B cell (primary cell): ENCODE data around the gene RMI1. TPM values are rescaled to one million over a fixed set of nuclear protein-coding genes. Genes with fewer than 3 reads are reported as not detected.

Source experiments
- ATAC-seq: fragments of 200-7000 bp; cut with Tn5 transposase; one replicate; pipeline ENCODE4 v1.10.0; 2021; ENCODE audit warnings: low read depth, mild to moderate bottlenecking, moderate number of reproducible peaks, moderate library complexity
- CTCF ChIA-PET: fragments of 350-600 bp; sonication (Branson Sonifier 250); formaldehyde crosslinking; loops from one replicate; lab custom pipeline; 2021; ENCODE audit warnings: antibody characterized with exemption, inconsistent platforms; lab: Charles Lee
- POLR2A ChIA-PET: fragments of 350-600 bp; sonication (Branson Sonifier 250); formaldehyde crosslinking; loops from one replicate; lab custom pipeline; 2021; ENCODE audit warnings: antibody characterized with exemption; lab: Charles Lee
- DNase-seq: peaks from one replicate; pipeline ENCODE4 v3.0.0; 2013
- H2AFZ ChIP-seq: 2 replicates; pipeline ENCODE4 v1.6.1; 2012; ENCODE audit warnings: mild to moderate bottlenecking, low read depth, low read length; ENCODE audit not compliant: insufficient read depth, poor library complexity, severe bottlenecking
- H3K27ac ChIP-seq, 2 donors: 1 replicate in 1 of 2; 2 replicates in 1 of 2; pipeline ENCODE4 v1.5.1; 2012 to 2013; ENCODE audit warnings: low read length in 2 of 2, mild to moderate bottlenecking in 2 of 2, moderate library complexity in 1 of 2
- H3K27me3 ChIP-seq, 4 experiments: fragments of 200-600 bp in 1 of 4; sonication (generic) in 1 of 4; replicated peaks in 1 of 4; 1 replicate in 2 of 4; 2 replicates in 2 of 4; pipeline versions ENCODE4 v1.6.1 to v1.7.0; 2013 to 2016; ENCODE audit warnings: low read length in 3 of 4, mild to moderate bottlenecking in 2 of 4, mixed read lengths in 1 of 4, moderate library complexity in 1 of 4; ENCODE audit not compliant: insufficient read depth in 4 of 4, control insufficient read depth in 3 of 4; ENCODE audit errors: control extremely low read depth in 1 of 4
- H3K36me3 ChIP-seq, 2 experiments: replicated peaks in 1 of 2; 1 replicate in 1 of 2; 2 replicates in 1 of 2; pipeline versions ENCODE4 v1.6.1 to v1.7.1; 2013; ENCODE audit warnings: low read length in 1 of 2; ENCODE audit not compliant: insufficient read depth in 2 of 2, control insufficient read depth in 1 of 2; ENCODE audit errors: control extremely low read depth in 1 of 2, extremely low read depth in 1 of 2
- H3K4me1 ChIP-seq, 2 donors: fragments of 200-600 bp in 1 of 2; sonication (generic) in 1 of 2; 1 replicate in 1 of 2; 2 replicates in 1 of 2; pipeline versions ENCODE4 v1.5.1 to v1.6.1; 2013 to 2017; ENCODE audit warnings: low read length in 2 of 2; ENCODE audit not compliant: control insufficient read depth in 2 of 2, insufficient read depth in 2 of 2
- H3K4me2 ChIP-seq: replicated peaks from 2 replicates; pipeline ENCODE3; 2012; ENCODE audit warnings: mild to moderate bottlenecking, low read depth, low read length; ENCODE audit not compliant: poor library complexity, severe bottlenecking
- H3K4me3 ChIP-seq, 5 experiments: fragments of 200-600 bp in 1 of 5; sonication (generic) in 1 of 5; 1 replicate in 3 of 5; 2 replicates in 2 of 5; pipeline versions ENCODE4 v1.5.1 to v1.7.0; 2011 to 2016; ENCODE audit warnings: low read length in 4 of 5, mild to moderate bottlenecking in 4 of 5, low read depth in 2 of 5, control low read depth in 1 of 5, moderate library complexity in 1 of 5; ENCODE audit not compliant: insufficient read depth in 1 of 5; ENCODE audit errors: control extremely low read depth in 1 of 5, extremely low read depth in 1 of 5
- H3K79me2 ChIP-seq: fragments of 200-600 bp; sonication (generic); one replicate; pipeline ENCODE4 v1.6.0; 2016; ENCODE audit warnings: low read length; ENCODE audit not compliant: control insufficient read depth, insufficient read depth
- H3K9ac ChIP-seq: fragments of 200-600 bp; sonication (generic); 2 replicates; pipeline ENCODE4 v1.6.1; 2017; ENCODE audit warnings: mild to moderate bottlenecking, low read length, moderate library complexity
- H3K9me3 ChIP-seq, 3 donors: one replicate each; pipeline versions ENCODE4 v1.6.1 to v1.7.1; 2013; ENCODE audit warnings: low read length in 2 of 3; ENCODE audit not compliant: control insufficient read depth in 2 of 3, insufficient read depth in 1 of 3; ENCODE audit errors: control extremely low read depth in 1 of 3
- H4K20me1 ChIP-seq: 2 replicates; pipeline ENCODE4 v1.6.0; 2012; ENCODE audit warnings: mild to moderate bottlenecking, low read length; ENCODE audit not compliant: insufficient read depth, control insufficient read depth, poor library complexity, severe bottlenecking
- H3K27ac Mint-ChIP-seq: one replicate; pipeline ENCODE4 v1.8.0; 2021; ENCODE audit warnings: mixed read lengths
- H3K27me3 Mint-ChIP-seq: one replicate; pipeline ENCODE4 v1.8.0; 2021; ENCODE audit warnings: mixed read lengths
- H3K4me1 Mint-ChIP-seq: one replicate; pipeline ENCODE4 v1.8.0; 2021; ENCODE audit warnings: mixed read lengths
- H3K4me3 Mint-ChIP-seq: one replicate; pipeline ENCODE4 v1.8.0; 2021; ENCODE audit warnings: mixed read lengths
- H3K9me3 Mint-ChIP-seq: one replicate; pipeline ENCODE4 v1.8.0; 2022; ENCODE audit warnings: mixed read lengths; ENCODE audit not compliant: insufficient read depth
- CTCF ChIP-seq: fragments of 200-600 bp; IDR thresholded peaks from one replicate; pipeline ENCODE4 v1.8.0; 2022; ENCODE audit warnings: antibody characterized with exemption, mild to moderate bottlenecking
- EZH2 ChIP-seq: IDR thresholded peaks from 2 replicates; pipeline ENCODE4 v1.6.1; 2012; ENCODE audit warnings: borderline replicate concordance, low read depth, mild to moderate bottlenecking, moderate library complexity, low read length; ENCODE audit not compliant: insufficient read depth, poor library complexity, severe bottlenecking
- WGBS: methylation state at CpG from one replicate; pipeline ENCODE4 v1.1.5; 2013; ENCODE audit warnings: missing lambda C conversion rate; ENCODE audit not compliant: insufficient coverage; 5-methylcytosine and 5-hydroxymethylcytosine counted together
- intact Hi-C: fragments of 100-400 bp; cut with micrococcal nuclease; formaldehyde crosslinking; loops from one replicate; pipeline ENCODE4 v1.10.0; 2022
- polyA plus RNA-seq: library from polyadenylated mRNA; depleted of rRNA; stranded (reverse); fragments of >200 nt; gene quantifications from 2 replicates; pipeline ENCODE4 v1.2.3, GENCODE V29; 2012
- total RNA-seq, 2 donors: library from RNA; stranded (reverse); fragments of 120-200 nt in 1 of 2; gene quantifications; 1 replicate in 1 of 2; 2 replicates in 1 of 2; pipeline versions ENCODE4 v1.2.3 to v1.2.4, GENCODE V29; 2013 to 2022

Gene RMI1
- total and polyA plus RNA-seq, 2 donors (not counting 1 experiment from before 2014, with no cell fraction given): 2.0 to 8.6 TPM

- no peak overlapping the region for H3K27ac Mint-ChIP-seq
- H3K9me3 Mint-ChIP-seq: no peaks in the 10 kb centered on the region
- Histone ChIP-seq H4K20me1 (no peaks in the 10 kb centered on the region), H3K4me3 (no peak overlapping the region), H3K79me2 (no peaks in the 10 kb centered on the region), H3K4me1 (no peaks in the 10 kb centered on the region), H2AFZ (no peak overlapping the region), H3K9me3 (no peaks in the 10 kb centered on the region), H3K4me2 (no peak overlapping the region), H3K27me3 (no peaks in the 10 kb centered on the region), H3K9ac (no peak overlapping the region), H3K36me3 (no peaks in the 10 kb centered on the region), H3K27ac (no peak overlapping the region)
- DNase-seq: no peak
- H3K4me3 Mint-ChIP-seq: no peak overlapping the region
- intact Hi-C loops: no loop called here
- no peaks in the 10 kb centered on the region for H3K27me3 Mint-ChIP-seq
- WGBS: no CpG with 5 or more reads among the region's 3 CpGs
- H3K4me1 Mint-ChIP-seq: no peaks in the 10 kb centered on the region
- ChIA-PET POLR2A (no interaction called here), CTCF (interaction anchor here (0.7 to 1.2 kb wide), 5 partner anchors 8 to 360 kb away, joined by 3 to 7 read pairs (median 5); no protein-coding TSS in a partner anchor)
- no peak for ATAC-seq
- no peak for TF ChIP-seq CTCF
- TF ChIP-seq EZH2: no peak
These were observed 46.8 kb upstream of the RMI1 start for GRCh38 chr9:83933790-83934189.

DNA sequence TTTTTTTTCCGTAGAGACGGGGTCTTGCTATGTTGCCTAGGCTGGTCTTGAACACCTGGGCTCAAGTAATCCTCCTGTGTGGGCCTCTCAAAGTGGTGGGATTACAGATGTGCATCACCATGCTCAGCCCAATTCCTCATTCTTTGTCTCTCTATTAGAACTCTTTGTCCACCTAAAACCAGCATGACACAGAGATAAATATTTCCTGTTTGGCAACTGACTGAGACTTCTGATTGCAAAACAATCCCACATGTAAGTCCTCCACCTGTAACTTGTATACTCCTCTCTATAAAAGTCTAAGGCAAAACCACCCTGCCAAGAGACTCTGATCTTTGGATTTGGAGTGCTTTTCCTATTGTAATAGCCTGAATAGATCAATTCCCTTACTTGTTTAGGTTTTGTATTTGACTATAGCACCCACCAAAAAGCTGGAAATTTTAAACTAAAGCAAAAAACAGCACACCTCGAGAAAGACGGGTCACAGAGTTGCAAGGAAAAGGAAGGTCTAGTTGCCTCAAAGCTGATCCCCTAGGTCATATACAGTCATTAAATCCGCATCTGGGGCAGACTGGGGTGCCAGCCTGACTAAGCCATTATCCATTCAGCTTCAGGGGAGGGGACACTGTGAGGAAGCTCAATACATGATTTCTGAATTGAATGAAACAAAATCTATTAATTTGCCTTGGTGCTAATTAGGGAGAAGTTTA, 45.9 kb upstream of the RMI1 start:
- intact Hi-C loops: no loop called here
- TF ChIP-seq EZH2: no peak
- TF ChIP-seq CTCF: no peak
- ATAC-seq (no peak), DNase-seq (no peak)
- Histone ChIP-seq H3K4me2 (no peak overlapping the region), H3K9me3 (no peaks in the 10 kb centered on the region), H4K20me1 (no peaks in the 10 kb centered on the region), H3K4me1 (no peaks in the 10 kb centered on the region), H3K36me3 (no peaks in the 10 kb centered on the region), H3K9ac (no peak overlapping the region), H3K27me3 (no peaks in the 10 kb centered on the region), H3K4me3 (no peak overlapping the region), H2AFZ (no peak overlapping the region), H3K27ac (no peak overlapping the region), H3K79me2 (no peaks in the 10 kb centered on the region)
- Mint-ChIP-seq H3K27me3 (no peaks in the 10 kb centered on the region), H3K27ac (no peak overlapping the region), H3K9me3 (no peaks in the 10 kb centered on the region), H3K4me1 (no peaks in the 10 kb centered on the region), H3K4me3 (no peak overlapping the region)
- ChIA-PET CTCF (interaction anchor here (0.9 to 3.6 kb wide), 5 partner anchors 10 to 380 kb away, joined by 3 to 54 read pairs (median 3); no protein-coding TSS in a partner anchor), POLR2A (no interaction called here)
- WGBS: 71% methylated on average over 2 of the region's 5 CpGs
